OCI-LY1 (cell line): Measurements from ENCODE around the gene IFT27.

Source experiments
- EZH2 ChIP-seq: fragments of 200-600 bp; sonication (generic), shearing (Covaris generic); IDR thresholded peaks from 2 replicates; pipeline ENCODE4 v1.8.0; 2017; ENCODE audit warnings: borderline replicate concordance, mixed run types, mild to moderate bottlenecking, antibody characterized with exemption, low read length, moderate library complexity, mixed read lengths
- TF ChIP-seq, protein P1 (sequence below): fragments of 200-600 bp; sonication (generic), shearing (Covaris generic); IDR thresholded peaks from 2 replicates; pipeline ENCODE4 v1.5.1; 2017; ENCODE audit warnings: mild to moderate bottlenecking, antibody characterized with exemption, low read length, moderate library complexity, mixed read lengths

DNA sequence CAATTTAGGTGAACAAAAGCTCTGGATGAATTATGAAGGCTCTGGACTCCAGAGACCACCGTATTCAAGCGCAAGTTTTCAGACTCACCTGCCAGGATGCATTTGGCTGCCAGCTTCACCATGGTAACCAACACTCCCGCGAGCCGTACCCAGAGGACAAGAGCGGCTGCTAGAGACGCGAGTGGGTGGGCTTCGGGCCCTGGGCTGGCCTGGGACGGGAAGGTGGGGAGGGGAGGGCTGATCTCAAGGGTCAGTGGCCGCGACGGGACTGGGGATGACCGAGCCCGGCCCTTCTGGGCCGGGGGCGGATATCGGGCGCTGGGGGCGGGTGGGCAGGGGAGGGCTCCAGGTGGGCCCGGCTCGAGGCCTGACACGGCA is 344 bp downstream of the IFT27 start:
- TF ChIP-seq EZH2: no peak
- TF ChIP-seq, protein P1, sequence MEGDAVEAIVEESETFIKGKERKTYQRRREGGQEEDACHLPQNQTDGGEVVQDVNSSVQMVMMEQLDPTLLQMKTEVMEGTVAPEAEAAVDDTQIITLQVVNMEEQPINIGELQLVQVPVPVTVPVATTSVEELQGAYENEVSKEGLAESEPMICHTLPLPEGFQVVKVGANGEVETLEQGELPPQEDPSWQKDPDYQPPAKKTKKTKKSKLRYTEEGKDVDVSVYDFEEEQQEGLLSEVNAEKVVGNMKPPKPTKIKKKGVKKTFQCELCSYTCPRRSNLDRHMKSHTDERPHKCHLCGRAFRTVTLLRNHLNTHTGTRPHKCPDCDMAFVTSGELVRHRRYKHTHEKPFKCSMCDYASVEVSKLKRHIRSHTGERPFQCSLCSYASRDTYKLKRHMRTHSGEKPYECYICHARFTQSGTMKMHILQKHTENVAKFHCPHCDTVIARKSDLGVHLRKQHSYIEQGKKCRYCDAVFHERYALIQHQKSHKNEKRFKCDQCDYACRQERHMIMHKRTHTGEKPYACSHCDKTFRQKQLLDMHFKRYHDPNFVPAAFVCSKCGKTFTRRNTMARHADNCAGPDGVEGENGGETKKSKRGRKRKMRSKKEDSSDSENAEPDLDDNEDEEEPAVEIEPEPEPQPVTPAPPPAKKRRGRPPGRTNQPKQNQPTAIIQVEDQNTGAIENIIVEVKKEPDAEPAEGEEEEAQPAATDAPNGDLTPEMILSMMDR: no peak
